ENCODE data around the gene WDFY1.

DNA sequence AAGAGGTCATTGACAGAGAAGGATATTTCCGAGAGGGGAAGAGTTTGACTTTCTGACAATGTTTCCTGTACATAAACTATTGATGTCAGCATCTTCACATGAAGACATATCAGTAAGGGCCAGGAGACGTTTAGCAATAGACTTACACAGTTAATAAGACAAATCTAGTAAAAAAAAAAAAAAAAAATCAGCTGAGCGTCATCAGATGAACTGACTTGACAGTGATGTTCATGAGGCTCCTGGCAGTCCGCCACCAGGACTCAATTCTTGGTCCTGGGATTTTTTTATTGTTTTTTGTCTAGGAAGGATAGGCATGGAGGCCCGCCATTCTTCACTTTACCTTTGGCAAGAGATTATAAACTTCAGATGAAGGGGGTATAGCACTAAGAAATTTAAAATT, 26.6 kb upstream of the WDFY1 start:
- TF ChIP-seq, protein P1, sequence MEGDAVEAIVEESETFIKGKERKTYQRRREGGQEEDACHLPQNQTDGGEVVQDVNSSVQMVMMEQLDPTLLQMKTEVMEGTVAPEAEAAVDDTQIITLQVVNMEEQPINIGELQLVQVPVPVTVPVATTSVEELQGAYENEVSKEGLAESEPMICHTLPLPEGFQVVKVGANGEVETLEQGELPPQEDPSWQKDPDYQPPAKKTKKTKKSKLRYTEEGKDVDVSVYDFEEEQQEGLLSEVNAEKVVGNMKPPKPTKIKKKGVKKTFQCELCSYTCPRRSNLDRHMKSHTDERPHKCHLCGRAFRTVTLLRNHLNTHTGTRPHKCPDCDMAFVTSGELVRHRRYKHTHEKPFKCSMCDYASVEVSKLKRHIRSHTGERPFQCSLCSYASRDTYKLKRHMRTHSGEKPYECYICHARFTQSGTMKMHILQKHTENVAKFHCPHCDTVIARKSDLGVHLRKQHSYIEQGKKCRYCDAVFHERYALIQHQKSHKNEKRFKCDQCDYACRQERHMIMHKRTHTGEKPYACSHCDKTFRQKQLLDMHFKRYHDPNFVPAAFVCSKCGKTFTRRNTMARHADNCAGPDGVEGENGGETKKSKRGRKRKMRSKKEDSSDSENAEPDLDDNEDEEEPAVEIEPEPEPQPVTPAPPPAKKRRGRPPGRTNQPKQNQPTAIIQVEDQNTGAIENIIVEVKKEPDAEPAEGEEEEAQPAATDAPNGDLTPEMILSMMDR (conservative IDR thresholded peaks at IDR 0.05), result no peak
- no peak for TF ChIP-seq ZFX (IDR thresholded peaks at IDR 0.05)

Measured in C4-2B (cell line).